Adrenal gland (tissue), 12 donors: ENCODE measurements around the gene CDH20. TPM values are rescaled to one million over a fixed set of nuclear protein-coding genes. Genes with fewer than 3 reads are reported as not detected.

ENCODE experiments used
- DNase-seq, 7 donors: peaks; one replicate each; pipeline ENCODE4 v3.0.0-alpha.2; 2019 to 2020
- H3K27ac ChIP-seq, 5 donors: fragments of 200-600 bp; sonication (generic) in 4 of 5; 1 replicate in 3 of 5; 2 replicates in 2 of 5; pipeline versions ENCODE4 v1.5.1 to v1.8.0; 2016 to 2020; ENCODE audit warnings: mild to moderate bottlenecking in 1 of 5
- H3K27me3 ChIP-seq: fragments of 200-600 bp; 2 replicates; pipeline ENCODE4 v1.8.0; 2021
- H3K36me3 ChIP-seq, 2 donors: fragments of 200-600 bp; replicated peaks in 1 of 2; 1 replicate in 1 of 2; 2 replicates in 1 of 2; pipeline versions ENCODE4 v1.5.1 to v1.8.0; 2018 to 2022
- H3K4me1 ChIP-seq, 2 donors: fragments of 200-600 bp; replicated peaks in 1 of 2; 1 replicate in 1 of 2; 2 replicates in 1 of 2; pipeline versions ENCODE4 v1.5.1 to v1.8.0; 2018 to 2021
- H3K4me3 ChIP-seq, 4 donors: fragments of 200-600 bp; sonication (generic) in 3 of 4; one replicate each; pipeline ENCODE4 v1.5.1; 2016 to 2018
- H3K9me3 ChIP-seq, 3 donors: fragments of 200-600 bp; sonication (generic) in 1 of 3; replicated peaks in 1 of 3; 1 replicate in 2 of 3; 2 replicates in 1 of 3; pipeline versions ENCODE4 v1.5.1 to v1.8.0; 2016 to 2021
- CTCF ChIP-seq, 6 experiments: fragments of 450-650 bp in 4 of 6; fragments of 200-600 bp in 2 of 6; sonication (generic) in 1 of 6; IDR thresholded peaks; 1 replicate in 5 of 6; 2 replicates in 1 of 6; pipeline versions ENCODE4 v1.5.1 to v1.8.0; 2016 to 2021; ENCODE audit warnings: antibody characterized with exemption in 6 of 6, mild to moderate bottlenecking in 2 of 6, moderate library complexity in 1 of 6
- POLR2A ChIP-seq, 2 donors: fragments of 450-650 bp; IDR thresholded peaks; one replicate each; pipeline ENCODE4 v1.6.1; 2017; ENCODE audit warnings: antibody characterized with exemption in 2 of 2, mild to moderate bottlenecking in 2 of 2, moderate library complexity in 1 of 2
- WGBS, 4 donors: extraction: QIAGEN DNeasy Blood & Tissue Kit in 2 of 4; methylation state at CpG; one replicate each; pipeline versions ENCODE4 v1.1.5 to v1.1.7; 2013 to 2017; 5-methylcytosine and 5-hydroxymethylcytosine counted together
- intact Hi-C, 2 donors: fragments of 100-400 bp; cut with DNase I; formaldehyde crosslinking; loops; one replicate each; pipeline versions ENCODE4 v1.14.1 to v1.15.0; 2022 to 2023
- polyA plus RNA-seq, 3 donors: library from polyadenylated mRNA; stranded (reverse); fragments of 200-250 nt in 2 of 3; fragments of 350-450 nt in 1 of 3; fragmentation: Illumina TruSeq in 1 of 3; extraction: RNeasy Lipid Tissue Mini Kit (QIAGEN cat#74804) in 1 of 3; gene quantifications; one replicate each; pipeline ENCODE4 v1.2.3, GENCODE V29; 2013 to 2014
- total RNA-seq, 9 donors: library from RNA; depleted of rRNA in 4 of 9; stranded (reverse); fragments of >200 nt in 4 of 9; fragments of 120-200 nt in 1 of 9; fragmentation: NEBNext Ultra II Directional in 1 of 9; extraction: Animal tissue kit (Norgen Biotek cat#: 25700) in 1 of 9; gene quantifications; one replicate each; pipeline versions ENCODE4 v1.1.0 to v1.2.4, GENCODE V29; 2013 to 2023
- donor health status: healthy with polysubstance abuse.
- donor health status: Bipolar disorder and iron deficiency.
- donor health status: DM: yes; HTN: yes; CAD: no.
- donor health status: DM: no; HTN: no; CAD: no.
- donor health status: DM: no; HTN: no; CAD: no.
- donor health status: DM: yes; HTN: yes; CAD: no.

CDH20 gene
- total and polyA plus RNA-seq, 12 donors: 0.07 to 11.6 (median 0.29) TPM; not detected in 2

- Histone ChIP-seq H3K4me3 (no peak overlapping the region), H3K36me3 (no peaks in the 10 kb centered on the region), H3K27me3 (no peaks in the 10 kb centered on the region), H3K4me1 (no peaks in the 10 kb centered on the region), H3K27ac (no peak overlapping the region), H3K9me3 (no peaks in the 10 kb centered on the region)
- TF ChIP-seq CTCF (IDR thresholded peaks at IDR 0.05) (no peak), POLR2A (IDR thresholded peaks at IDR 0.05) (no peak)
- DNase-seq: no peak
- 80 to 82% (median 81%) methylated on average over 4 of the region's 4 CpGs for WGBS, 4 donors
- intact Hi-C loops: loop anchor here in 1 of 2 donors (10.0 kb wide), 2 partner anchors 352 to 582 kb away; no protein-coding TSS in a partner anchor
Observed at GRCh38 chr18:61553045-61553659, 219.9 kb downstream of the CDH20 start.

DNA sequence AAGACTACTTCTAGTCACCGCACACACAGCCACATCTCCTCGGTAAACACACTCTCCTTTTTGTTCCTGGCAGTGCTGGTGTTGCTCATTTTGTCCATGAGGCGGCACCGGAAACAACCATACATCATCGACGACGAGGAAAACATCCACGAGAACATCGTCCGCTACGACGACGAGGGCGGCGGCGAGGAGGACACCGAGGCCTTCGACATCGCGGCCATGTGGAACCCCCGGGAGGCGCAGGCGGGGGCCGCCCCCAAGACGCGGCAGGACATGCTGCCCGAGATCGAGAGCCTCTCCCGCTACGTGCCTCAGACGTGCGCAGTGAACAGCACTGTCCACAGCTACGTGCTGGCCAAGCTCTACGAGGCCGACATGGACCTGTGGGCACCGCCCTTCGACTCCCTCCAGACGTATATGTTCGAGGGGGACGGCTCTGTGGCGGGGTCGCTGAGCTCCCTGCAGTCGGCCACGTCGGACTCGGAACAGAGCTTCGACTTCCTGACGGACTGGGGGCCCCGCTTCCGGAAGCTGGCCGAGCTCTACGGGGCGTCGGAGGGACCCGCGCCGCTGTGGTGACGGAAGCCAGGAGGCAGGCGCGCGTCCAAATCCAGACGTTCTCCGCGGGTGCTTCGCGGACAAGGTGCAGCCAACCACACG, 221.0 kb downstream of the CDH20 start:
- Histone ChIP-seq H3K27me3 (no peaks in the 10 kb centered on the region), H3K36me3 (no peaks in the 10 kb centered on the region), H3K4me3 (no peak overlapping the region), H3K27ac (peak overlapping the region in 2 of 5 donors; percentile 34 to 58), H3K9me3 (no peaks in the 10 kb centered on the region), H3K4me1 (no peaks in the 10 kb centered on the region)
- DNase-seq: no peak
- intact Hi-C loops: loop anchor here in 1 of 2 donors (10.0 kb wide), 2 partner anchors 351 to 581 kb away; no protein-coding TSS in a partner anchor
- TF ChIP-seq POLR2A (IDR thresholded peaks at IDR 0.05) (no peak), CTCF (IDR thresholded peaks at IDR 0.05) (no peak)
- 76 to 85% (median 78%) methylated on average over 36 to 67 of the region's 67 CpGs for WGBS, 4 donors

DNA sequence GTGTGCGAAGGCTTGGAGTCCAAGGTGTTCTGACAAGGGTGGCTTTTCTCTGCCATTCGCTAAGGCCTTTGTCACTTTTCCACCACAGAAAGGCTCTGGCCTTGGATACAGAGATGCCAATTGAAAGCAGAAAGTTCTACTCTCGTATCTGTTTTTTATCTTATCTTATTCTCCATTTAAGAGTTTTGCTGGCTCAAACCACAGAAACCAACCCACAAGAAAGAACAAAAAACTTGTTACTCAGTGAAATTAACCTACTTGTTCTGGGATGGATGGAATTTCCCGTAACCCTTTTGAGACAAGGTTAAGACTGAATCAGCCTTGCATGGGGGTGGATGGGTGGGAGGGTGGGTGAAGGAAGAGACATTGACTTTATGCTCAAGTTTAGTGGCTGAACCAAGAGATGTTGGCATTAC, 221.7 kb downstream of the CDH20 start:
- peak in 2 of 7 donors; percentile 8 to 41 for DNase-seq
- no peaks in the 10 kb centered on the region for H3K9me3 ChIP-seq
- H3K36me3 ChIP-seq: no peaks in the 10 kb centered on the region
- WGBS, 4 donors: 48 to 63% (median 50%) methylated on average over 4 of the region's 4 CpGs
- no peaks in the 10 kb centered on the region for H3K27me3 ChIP-seq
- TF ChIP-seq CTCF (IDR thresholded peaks at IDR 0.05): no peak
- TF ChIP-seq POLR2A (IDR thresholded peaks at IDR 0.05): no peak
- intact Hi-C loops: loop anchor here in 1 of 2 donors (10.0 kb wide), 2 partner anchors 350 to 580 kb away; no protein-coding TSS in a partner anchor
- no peaks in the 10 kb centered on the region for H3K4me1 ChIP-seq
- no peak overlapping the region for H3K4me3 ChIP-seq
- peak overlapping the region in 2 of 5 donors; percentile 34 to 58 for H3K27ac ChIP-seq

DNA sequence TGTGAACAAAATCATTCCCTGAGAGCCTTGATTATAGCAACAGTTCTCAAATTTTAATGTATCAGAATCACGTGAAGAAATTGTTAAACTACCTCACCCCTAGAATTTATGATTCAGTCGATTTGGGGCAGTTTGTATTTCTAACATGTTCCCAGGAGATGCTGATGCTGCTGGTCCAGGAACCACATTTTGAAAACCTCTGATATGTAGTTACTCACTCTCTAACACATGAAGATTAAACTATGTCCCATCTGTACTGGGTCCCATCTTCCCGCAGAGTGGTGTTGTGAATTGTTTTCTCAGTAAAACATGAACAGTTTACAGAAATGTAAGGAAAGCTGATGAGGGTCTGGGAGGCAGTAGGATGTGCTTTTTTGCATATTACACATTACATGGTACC, 223.1 kb downstream of the CDH20 start:
- intact Hi-C loops: loop anchor here in 1 of 2 donors (10.0 kb wide), 2 partner anchors 348 to 578 kb away; no protein-coding TSS in a partner anchor
- Histone ChIP-seq H3K9me3 (no peaks in the 10 kb centered on the region), H3K27ac (no peak overlapping the region), H3K4me3 (no peak overlapping the region), H3K4me1 (no peaks in the 10 kb centered on the region), H3K27me3 (no peaks in the 10 kb centered on the region), H3K36me3 (no peaks in the 10 kb centered on the region)
- WGBS, 4 donors: 86 to 98% (median 87%) methylated on average over 3 of the region's 3 CpGs
- DNase-seq: no peak
- TF ChIP-seq POLR2A (IDR thresholded peaks at IDR 0.05) (no peak), CTCF (IDR thresholded peaks at IDR 0.05) (no peak)
